ENCODE results near the gene TSPEAR. TPM values are rescaled to one million over a fixed set of nuclear protein-coding genes. Genes with fewer than 3 reads are reported as not detected.

Gene TSPEAR
- total and polyA plus RNA-seq, 2 donors (not counting 1 experiment from before 2014, with no cell fraction given): not detected

GRCh38 chr21:44724196-44724595 lies 12.8 kb upstream of the TSPEAR start:
- no peak overlapping the region for H2AFZ ChIP-seq (ENCODE audit: low read length)
- no peak overlapping the region for H3K9ac ChIP-seq (ENCODE audit: insufficient read depth, low read length)
- H3K9me3 ChIP-seq (ENCODE audit: control insufficient read depth, insufficient read depth, low read depth, low read length): no peaks in the 10 kb centered on the region
- no peak overlapping the region for H3K27ac ChIP-seq (ENCODE audit: insufficient read depth, low read length)
- TF ChIP-seq EZH2 (IDR thresholded peaks at IDR 0.05; ENCODE audit: low read length, missing control alignments) (no peak), CTCF (conservative IDR thresholded peaks at IDR 0.05 in 1 of 2, IDR thresholded peaks at IDR 0.05 in 1 of 2; ENCODE audit: low read depth in 1 of 2, low read length in 2 of 2) (no peak)
- no peaks in the 10 kb centered on the region for H3K36me3 ChIP-seq (ENCODE audit: control insufficient read depth, insufficient read depth, low read length)
- no peaks in the 10 kb centered on the region for H3K79me2 ChIP-seq (ENCODE audit: control insufficient read depth, insufficient read depth, low read length)
- no peak for DNase-seq (ENCODE audit: low read depth in 2 of 2)
- no peak overlapping the region for H3K4me2 ChIP-seq (ENCODE audit: extremely low read depth, insufficient read depth, low read length)
- H3K4me3 ChIP-seq (replicated peaks in 1 of 4; ENCODE audit: control extremely low read depth in 1 of 4, insufficient read depth in 1 of 4, low read depth in 3 of 4, low read length in 4 of 4): no peak overlapping the region
- H3K4me1 ChIP-seq (ENCODE audit: control insufficient read depth, extremely low read depth, insufficient read depth, low read length): no peaks in the 10 kb centered on the region
- peaks cover 14% of the 10 kb centered on the region for H3K27me3 ChIP-seq (ENCODE audit: control insufficient read depth, insufficient read depth, low read length)
- no peaks in the 10 kb centered on the region for H4K20me1 ChIP-seq (ENCODE audit: control insufficient read depth, extremely low read depth, insufficient read depth, low read length)

- H3K27ac ChIP-seq (ENCODE audit: insufficient read depth, low read length): no peak overlapping the region
- H4K20me1 ChIP-seq (ENCODE audit: control insufficient read depth, extremely low read depth, insufficient read depth, low read length): no peaks in the 10 kb centered on the region
- no peak overlapping the region for H2AFZ ChIP-seq (ENCODE audit: low read length)
- H3K27me3 ChIP-seq (ENCODE audit: control insufficient read depth, insufficient read depth, low read length): peaks cover 14% of the 10 kb centered on the region
- no peaks in the 10 kb centered on the region for H3K9me3 ChIP-seq (ENCODE audit: control insufficient read depth, insufficient read depth, low read depth, low read length)
- H3K4me2 ChIP-seq (ENCODE audit: extremely low read depth, insufficient read depth, low read length): no peak overlapping the region
- DNase-seq (ENCODE audit: low read depth in 2 of 2): no peak
- no peaks in the 10 kb centered on the region for H3K36me3 ChIP-seq (ENCODE audit: control insufficient read depth, insufficient read depth, low read length)
- no peaks in the 10 kb centered on the region for H3K4me1 ChIP-seq (ENCODE audit: control insufficient read depth, extremely low read depth, insufficient read depth, low read length)
- H3K4me3 ChIP-seq (replicated peaks in 1 of 4; ENCODE audit: control extremely low read depth in 1 of 4, insufficient read depth in 1 of 4, low read depth in 3 of 4, low read length in 4 of 4): no peak overlapping the region
- TF ChIP-seq EZH2 (IDR thresholded peaks at IDR 0.05; ENCODE audit: low read length, missing control alignments) (peak; percentile 52), CTCF (conservative IDR thresholded peaks at IDR 0.05 in 1 of 2, IDR thresholded peaks at IDR 0.05 in 1 of 2; ENCODE audit: low read depth in 1 of 2, low read length in 2 of 2) (no peak)
- no peak overlapping the region for H3K9ac ChIP-seq (ENCODE audit: insufficient read depth, low read length)
- no peaks in the 10 kb centered on the region for H3K79me2 ChIP-seq (ENCODE audit: control insufficient read depth, insufficient read depth, low read length)
Measured at GRCh38 chr21:44723177-44724131, 12.1 kb upstream of the TSPEAR start.

GRCh38 chr21:44722731-44723130 lies 11.4 kb upstream of the TSPEAR start:
- Histone ChIP-seq H3K4me1 (ENCODE audit: control insufficient read depth, extremely low read depth, insufficient read depth, low read length) (no peaks in the 10 kb centered on the region), H4K20me1 (ENCODE audit: control insufficient read depth, extremely low read depth, insufficient read depth, low read length) (no peaks in the 10 kb centered on the region), H2AFZ (ENCODE audit: low read length) (no peak overlapping the region), H3K36me3 (ENCODE audit: control insufficient read depth, insufficient read depth, low read length) (no peaks in the 10 kb centered on the region), H3K4me2 (ENCODE audit: extremely low read depth, insufficient read depth, low read length) (no peak overlapping the region), H3K9me3 (ENCODE audit: control insufficient read depth, insufficient read depth, low read depth, low read length) (no peaks in the 10 kb centered on the region), H3K79me2 (ENCODE audit: control insufficient read depth, insufficient read depth, low read length) (no peaks in the 10 kb centered on the region), H3K27ac (ENCODE audit: insufficient read depth, low read length) (no peak overlapping the region), H3K27me3 (ENCODE audit: control insufficient read depth, insufficient read depth, low read length) (peaks cover 14% of the 10 kb centered on the region), H3K4me3 (replicated peaks in 1 of 4; ENCODE audit: control extremely low read depth in 1 of 4, insufficient read depth in 1 of 4, low read depth in 3 of 4, low read length in 4 of 4) (no peak overlapping the region), H3K9ac (ENCODE audit: insufficient read depth, low read length) (no peak overlapping the region)
- DNase-seq (ENCODE audit: low read depth in 2 of 2): no peak
- TF ChIP-seq EZH2 (IDR thresholded peaks at IDR 0.05; ENCODE audit: low read length, missing control alignments) (no peak), CTCF (conservative IDR thresholded peaks at IDR 0.05 in 1 of 2, IDR thresholded peaks at IDR 0.05 in 1 of 2; ENCODE audit: low read depth in 1 of 2, low read length in 2 of 2) (no peak)

Data from fibroblast of lung (primary cell).